Measurements from ENCODE around the gene CGREF1.
"Not testable (repeated sequence)": the region's sequence is repeated elsewhere in the genome, so short reads cannot be mapped to it uniquely, and the experiment has no call there.

The CGREF1 gene

GRCh38 chr2:27086724-27087593 lies 32.0 kb downstream of the CGREF1 start, which contains the start of gene KHK:
Gene KHK (plus strand): TSS chr2:27086772. CDS start chr2:27087260, 488 bp downstream.
- DNase-seq: no peak

GRCh38 chr2:27086090-27086723 lies 32.7 kb downstream of the CGREF1 start:
- DNase-seq: peak; percentile 99

- DNase-seq: peak; percentile 60
These were observed 33.2 kb downstream of the CGREF1 start for GRCh38 chr2:27085673-27086089.

- no peak for DNase-seq
These were observed 33.8 kb downstream of the CGREF1 start for GRCh38 chr2:27085062-27085672.

GRCh38 chr2:27084297-27085061 lies 34.4 kb downstream of the CGREF1 start:
- no peak for DNase-seq

GRCh38 chr2:27083410-27084296 lies 35.3 kb downstream of the CGREF1 start:
- DNase-seq: no peak

- no peak for DNase-seq
These were observed 36.0 kb downstream of the CGREF1 start for GRCh38 chr2:27082773-27083409.

GRCh38 chr2:27081984-27082772 lies 36.8 kb downstream of the CGREF1 start:
- no peak for DNase-seq

GRCh38 chr2:27080603-27080936 lies 38.4 kb downstream of the CGREF1 start:
- no peak for DNase-seq

GRCh38 chr2:27080140-27080469 lies 38.8 kb downstream of the CGREF1 start:
- DNase-seq: no peak

- DNase-seq: no peak
These were observed 39.4 kb downstream of the CGREF1 start for GRCh38 chr2:27079233-27080139.

GRCh38 chr2:27078267-27079194 lies 40.4 kb downstream of the CGREF1 start, which contains the start of gene EMILIN1:
Gene EMILIN1 (plus strand): TSS chr2:27078615. CDS start chr2:27079066, 451 bp downstream.
- DNase-seq: no peak

- no peak for DNase-seq
These were observed 41.7 kb downstream of the CGREF1 start for GRCh38 chr2:27077231-27077630.

GRCh38 chr2:27076323-27076722 lies 42.6 kb downstream of the CGREF1 start:
- no peak for DNase-seq

- DNase-seq: not testable (repeated sequence)
These were observed 43.4 kb downstream of the CGREF1 start for GRCh38 chr2:27075566-27075871.

GRCh38 chr2:27074738-27075565 lies 44.0 kb downstream of the CGREF1 start:
- peak; percentile 57 for DNase-seq

GRCh38 chr2:27073782-27074181 lies 45.1 kb downstream of the CGREF1 start:
- no peak for DNase-seq

- DNase-seq: no peak
These were observed 46.0 kb downstream of the CGREF1 start for GRCh38 chr2:27072920-27073319.

Data from stimulated activated CD8-positive, alpha-beta memory T cell treated with anti-CD3 and anti-CD28 coated beads, Interleukin-4, amount 100 ng/mL, for 48 hours (primary cell).